ENCODE measurements around the gene ERP29.

The ERP29 gene

GRCh38 chr12:112046003-112046402 lies 32.8 kb downstream of the ERP29 start:
- no peak for DNase-seq

DNA sequence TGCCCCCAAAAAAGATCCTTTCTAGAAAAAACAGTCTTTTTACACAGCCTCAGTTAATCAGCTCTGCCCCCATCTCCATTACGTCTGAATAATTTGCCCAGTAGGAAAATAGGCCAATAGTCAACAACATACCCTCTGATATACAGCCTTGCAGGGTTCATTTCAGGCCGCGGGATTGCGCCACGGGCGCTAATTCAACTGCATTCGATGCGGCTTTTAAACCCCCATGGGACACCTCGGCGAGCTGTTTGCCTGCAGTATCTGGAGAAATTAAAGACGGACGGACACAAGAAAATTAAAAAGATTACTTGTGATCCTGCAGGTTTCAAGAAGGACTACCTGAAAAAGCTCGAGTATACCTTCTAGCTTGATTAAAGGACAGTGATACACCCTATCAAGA lies 36.1 kb downstream of the ERP29 start:
- no peak for DNase-seq

DNA sequence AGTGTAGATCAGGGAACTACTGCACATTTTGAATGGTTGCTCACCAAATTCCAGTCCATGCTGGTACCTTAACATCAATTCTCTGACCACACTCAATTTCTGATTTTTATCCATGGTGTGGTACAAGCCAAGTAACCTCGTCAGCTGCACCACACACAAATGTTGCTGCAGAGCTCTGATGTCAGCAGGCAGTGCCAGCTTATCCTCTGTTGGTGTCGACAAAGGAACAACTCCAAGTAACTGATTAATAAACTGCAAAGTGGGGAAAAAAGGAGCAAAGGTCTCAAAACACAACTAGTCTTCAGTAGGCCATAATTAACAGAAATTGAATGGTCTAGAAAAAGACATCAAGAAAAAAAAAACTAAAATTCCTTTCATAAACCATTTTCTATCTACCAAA lies 47.9 kb downstream of the ERP29 start:
- no peak for DNase-seq

DNA sequence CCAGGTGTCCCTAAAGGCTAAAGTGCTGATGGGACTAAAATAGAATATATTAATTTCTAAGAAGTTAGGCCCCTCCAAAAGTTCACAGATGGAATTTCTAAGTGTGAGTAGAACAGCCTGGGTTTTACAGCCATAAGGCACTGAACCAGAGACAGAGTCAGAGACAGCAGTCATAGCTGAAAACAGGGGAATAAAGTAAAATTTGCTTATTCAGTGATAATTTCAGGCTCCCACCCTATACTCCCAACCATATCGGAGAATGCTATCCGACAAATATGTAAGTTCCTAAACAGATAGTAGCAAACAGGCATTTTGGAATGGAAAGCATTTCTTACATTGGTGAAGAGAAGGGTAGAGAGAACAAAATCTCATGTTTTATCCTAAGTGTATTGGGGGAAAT lies 50.0 kb downstream of the ERP29 start:
- DNase-seq = no peak

- DNase-seq = no peak
These were observed 53.3 kb downstream of the ERP29 start for GRCh38 chr12:112066566-112066965.

Data from stimulated activated CD4-positive, alpha-beta T cell treated with anti-CD3 and anti-CD28 coated beads, Interleukin-2, amount 100 ng/mL, for 48 hours (primary cell).